GM18951 (cell line): ENCODE data around the gene ANKRD62.
"Not testable (repeated sequence)": the region's sequence is repeated elsewhere in the genome, so short reads cannot be mapped to it uniquely, and the experiment has no call there.

Experiments used
- POLR2A ChIP-seq: IDR thresholded peaks from 4 replicates; pipeline ENCODE4 v1.6.1; 2011; ENCODE audit warnings: mild to moderate bottlenecking; ENCODE audit not compliant: insufficient read length, insufficient read depth; ENCODE audit errors: extremely low read depth
- in situ Hi-C: fragments of 300-500 bp; cut with MboI; formaldehyde crosslinking; loops from one replicate; pipeline ENCODE4 v1.12.0; 2022; ENCODE audit warnings: low sequenced_read_pairs, mixed read lengths, inconsistent platforms; ENCODE audit not compliant: unreplicated experiment

Gene ANKRD62

DNA sequence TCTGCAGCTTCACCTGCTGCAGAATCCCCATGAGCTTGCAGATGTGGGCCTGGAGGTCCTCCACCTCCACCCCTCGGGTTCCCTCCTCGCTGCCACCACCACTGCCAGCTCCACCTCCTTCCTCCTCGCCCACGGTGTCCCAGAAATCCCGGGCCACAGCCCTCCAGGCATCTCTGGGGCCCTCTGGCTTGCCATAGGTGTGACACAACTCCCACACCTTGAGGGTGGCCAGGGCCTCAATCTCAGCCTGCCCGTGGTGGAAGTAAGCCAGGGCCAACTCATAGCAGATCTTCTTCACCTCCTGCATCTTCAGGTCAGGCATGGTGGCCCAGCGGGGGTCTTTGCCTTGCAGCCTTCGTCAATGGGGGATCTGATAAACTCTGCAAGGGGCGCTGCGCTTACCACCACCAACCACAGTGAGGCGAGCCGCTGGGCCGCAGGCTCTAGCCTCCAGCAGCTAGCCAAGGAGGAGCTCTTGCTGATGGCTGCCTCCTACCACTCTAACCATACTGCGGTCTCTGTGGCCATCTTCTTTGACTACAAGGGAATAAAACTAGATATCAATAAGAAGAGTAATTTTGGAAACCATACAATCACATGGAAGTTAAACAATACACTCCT, 36.1 kb upstream of the ANKRD62 start:
- in situ Hi-C loops: no loop called here
- TF ChIP-seq POLR2A: no peak

DNA sequence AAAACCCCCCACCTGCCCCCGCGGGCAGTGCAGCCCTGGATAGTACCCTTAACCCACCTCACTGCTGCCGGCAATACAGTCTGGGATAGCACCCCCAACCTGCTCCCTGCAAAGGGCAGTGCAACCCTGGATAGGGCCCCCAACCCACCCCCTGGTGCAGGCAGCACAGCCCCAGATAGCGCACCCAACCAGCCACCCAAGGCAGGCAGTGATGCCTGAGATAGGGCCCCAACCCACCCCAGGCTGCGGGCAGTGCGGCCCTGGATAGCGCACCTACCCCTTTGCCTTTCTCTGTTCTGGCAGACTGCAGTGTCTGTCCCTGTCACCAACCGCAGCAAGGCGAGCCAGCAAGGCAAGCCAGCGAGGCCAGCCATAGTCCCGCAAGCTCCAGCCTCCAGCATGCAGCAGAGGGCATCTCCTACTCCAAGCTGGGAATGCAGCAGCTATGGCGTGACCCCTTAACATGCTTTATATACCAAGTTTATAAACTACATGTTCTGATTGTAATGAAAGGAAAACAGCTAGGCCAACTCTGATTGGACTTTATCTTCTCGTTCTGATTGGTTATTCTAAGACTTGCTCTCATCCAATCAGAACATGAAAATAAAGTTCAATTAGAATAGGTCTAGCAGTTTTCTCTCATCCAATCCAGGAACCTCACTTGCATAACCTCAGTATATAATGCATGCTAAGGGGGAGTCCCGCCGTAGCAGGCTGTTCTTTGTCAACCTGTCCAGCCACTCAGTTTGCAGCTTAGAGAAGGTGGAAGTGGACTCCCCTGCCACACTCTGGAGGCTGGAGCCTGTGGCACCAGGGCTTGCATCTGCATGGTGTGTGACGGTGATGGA, 34.1 kb upstream of the ANKRD62 start:
- no peak for TF ChIP-seq POLR2A
- in situ Hi-C loops: no loop called here

DNA sequence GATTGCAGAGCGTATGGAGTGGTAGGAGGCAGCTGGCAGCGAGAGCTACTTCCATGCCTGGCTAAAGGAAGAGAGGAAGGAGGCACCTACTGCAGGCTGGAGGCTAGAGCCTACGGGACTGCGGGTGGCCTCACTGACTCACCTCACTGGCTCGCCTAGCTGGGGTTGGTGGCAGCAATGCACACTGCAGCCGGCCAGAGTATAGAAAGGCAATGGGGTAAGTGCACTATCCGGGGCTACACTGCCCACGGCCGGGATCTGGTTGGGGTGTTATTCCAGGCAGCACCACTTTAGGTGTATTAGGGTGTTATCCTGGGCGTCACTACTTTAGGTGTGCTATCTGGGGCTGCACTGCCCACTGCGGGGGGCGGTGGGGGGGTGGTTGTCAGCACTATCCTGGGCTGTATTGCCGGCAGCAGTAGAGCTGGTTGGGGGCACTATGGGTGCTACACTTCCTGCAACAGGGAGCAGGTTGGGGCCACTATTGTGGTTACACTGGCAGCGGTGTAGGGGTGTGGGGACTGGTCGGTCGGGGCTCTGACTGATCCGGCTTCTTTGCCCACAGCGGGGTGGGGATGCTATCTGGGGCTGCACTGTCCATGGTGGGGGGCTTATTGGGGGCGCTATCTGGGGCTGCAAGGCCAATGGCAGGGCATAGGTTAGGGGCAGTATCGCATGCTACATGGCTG, 33.3 kb upstream of the ANKRD62 start:
- in situ Hi-C loops: no loop called here
- no peak for TF ChIP-seq POLR2A

DNA sequence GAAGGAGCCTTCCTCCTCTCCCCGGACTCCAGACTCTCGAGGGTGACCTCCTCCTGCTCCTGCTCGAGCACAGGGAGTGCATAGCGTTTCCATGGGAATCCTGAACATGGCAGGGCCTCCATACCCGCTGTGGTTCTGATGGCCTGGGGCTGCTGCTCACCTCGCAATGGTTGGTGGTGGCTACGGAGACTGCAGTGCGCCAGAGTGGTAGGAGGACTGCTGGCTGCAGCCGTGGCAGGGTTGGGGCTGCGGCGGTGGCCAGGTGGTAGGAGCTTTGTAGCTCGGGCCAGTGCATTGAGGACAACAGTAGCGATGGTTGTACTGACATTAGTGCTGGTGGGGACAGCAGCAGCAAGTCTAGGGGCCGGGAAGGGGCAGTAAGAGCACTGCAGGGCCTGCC, 32.0 kb upstream of the ANKRD62 start:
- TF ChIP-seq POLR2A: no peak

DNA sequence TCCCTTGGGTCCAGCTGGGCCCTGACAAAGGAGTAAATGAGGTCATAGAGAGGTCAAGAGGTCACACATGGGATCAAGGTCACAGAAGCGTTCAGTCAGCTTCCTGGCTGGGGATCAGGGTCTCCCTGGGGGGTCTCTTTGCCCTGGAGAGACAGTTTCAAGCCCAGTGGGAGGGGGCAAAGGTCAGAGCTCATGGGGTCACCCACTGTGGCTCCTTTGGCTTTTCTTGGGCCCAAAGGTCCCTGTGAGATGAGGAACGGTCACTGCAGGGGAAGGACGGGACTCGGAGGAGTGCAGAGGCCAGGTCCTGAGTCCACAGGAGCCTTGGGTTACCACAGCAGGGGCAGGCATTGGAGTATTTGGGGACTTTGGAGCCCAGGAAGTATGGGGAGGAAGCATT, 30.7 kb upstream of the ANKRD62 start:
- in situ Hi-C loops: no loop called here
- TF ChIP-seq POLR2A: no peak

More for the DNA sequence above, 32.0 kb upstream of the ANKRD62 start:
- in situ Hi-C loops: no loop called here

DNA sequence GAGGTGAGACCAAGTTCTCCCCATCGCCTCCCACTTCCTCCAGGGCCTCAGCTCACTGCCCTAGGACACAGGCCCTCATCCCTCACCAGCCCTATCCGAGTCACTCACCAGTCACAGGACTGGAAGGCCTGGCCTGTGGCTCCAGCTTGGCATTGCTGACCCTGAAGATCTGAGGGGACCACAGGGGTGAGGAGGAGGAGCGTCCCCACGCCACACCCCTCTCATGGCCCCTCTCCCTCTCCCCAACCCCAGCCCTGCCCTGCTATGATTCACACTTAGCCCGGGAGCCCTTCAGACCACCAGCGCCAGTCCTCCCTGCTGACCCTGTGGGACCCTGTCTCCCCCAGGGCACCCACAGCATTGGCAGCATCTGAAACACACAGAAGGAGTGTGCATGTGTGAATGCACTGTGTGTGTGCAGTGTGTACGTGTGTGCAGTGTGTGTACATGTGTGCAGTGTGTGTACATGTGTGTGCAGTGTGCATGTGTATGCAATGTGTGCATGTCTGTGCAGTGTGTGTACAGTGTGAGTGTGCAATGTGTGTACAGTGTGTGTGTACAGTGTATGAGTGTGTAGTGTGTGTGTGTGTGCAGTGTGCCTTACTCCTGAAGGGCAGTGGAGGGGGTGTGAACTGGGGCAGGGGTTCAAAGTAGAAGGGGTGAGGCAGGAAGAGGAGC, 29.4 kb upstream of the ANKRD62 start:
- TF ChIP-seq POLR2A: no peak
- in situ Hi-C loops: no loop called here

DNA sequence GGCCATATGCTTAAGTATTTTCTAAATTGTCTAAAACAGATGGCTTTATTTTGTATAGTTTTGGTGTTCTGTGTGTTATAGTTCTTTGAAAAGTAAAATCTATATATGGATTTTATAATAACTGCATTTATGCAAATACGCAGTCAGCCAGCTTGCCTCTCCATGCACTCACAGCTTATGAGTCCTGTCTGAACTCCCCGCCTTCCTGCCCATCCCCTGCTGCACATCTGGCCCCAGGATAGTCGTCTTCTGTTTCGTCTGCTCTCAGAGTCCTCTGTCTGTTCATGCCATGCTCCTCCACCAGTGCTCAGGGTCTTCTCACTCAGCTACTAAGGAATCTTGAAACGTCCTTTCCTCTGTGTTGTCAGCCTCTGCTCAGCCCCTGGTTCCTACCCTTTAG, 28.2 kb upstream of the ANKRD62 start:
- in situ Hi-C loops: no loop called here
- no peak for TF ChIP-seq POLR2A

DNA sequence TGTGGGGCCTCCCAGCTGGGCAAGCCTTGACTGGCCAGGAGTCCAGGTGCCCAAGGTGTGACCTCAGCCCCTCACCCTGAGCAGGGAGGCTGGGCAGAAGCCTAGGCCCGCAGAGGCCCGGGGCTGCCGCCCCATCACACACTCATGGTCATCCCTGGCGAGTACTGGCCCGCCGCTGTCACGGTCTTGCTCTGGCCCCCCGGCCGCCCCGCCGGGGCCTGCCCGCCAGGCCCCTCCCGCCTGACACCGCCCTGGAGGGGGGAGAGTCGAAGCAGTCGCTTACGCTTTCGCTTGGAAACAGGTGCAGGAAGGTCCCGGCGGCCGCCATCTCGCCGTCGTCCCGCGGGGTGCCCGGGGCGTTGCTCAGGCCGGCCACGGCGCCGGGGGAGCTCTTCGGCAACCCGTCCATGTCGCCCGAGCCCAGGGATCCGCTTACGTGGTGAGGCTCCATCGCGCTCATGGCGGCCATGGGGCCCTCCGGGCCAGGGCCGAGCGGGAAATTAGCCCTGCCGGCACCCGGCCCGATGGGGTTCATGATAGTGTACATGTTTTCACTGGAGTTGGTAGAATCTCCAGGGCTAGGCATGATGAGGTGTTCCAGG, 26.6 kb upstream of the ANKRD62 start:
- no peak for TF ChIP-seq POLR2A
- in situ Hi-C loops: no loop called here

DNA sequence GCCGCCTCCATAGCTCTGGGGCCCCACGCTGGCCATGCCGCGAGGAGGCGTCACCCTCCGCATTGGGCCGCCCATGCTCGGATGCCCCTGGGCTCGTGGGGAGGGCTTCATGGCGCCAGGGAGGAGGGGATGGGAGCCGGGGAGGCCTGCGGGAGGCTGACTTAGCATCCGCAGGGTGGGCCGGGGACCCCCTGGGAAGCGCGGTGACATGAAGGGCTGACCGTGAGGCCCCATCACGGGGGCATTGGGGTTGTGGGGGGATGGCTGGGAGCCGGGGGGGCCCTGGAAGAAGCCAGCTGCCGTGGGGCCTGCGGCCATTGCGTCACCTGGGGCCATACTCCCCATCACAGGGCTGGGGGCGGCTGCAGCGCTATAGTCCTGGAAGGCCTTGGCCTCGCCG, 26.0 kb upstream of the ANKRD62 start:
- no peak for TF ChIP-seq POLR2A
- in situ Hi-C loops: no loop called here

DNA sequence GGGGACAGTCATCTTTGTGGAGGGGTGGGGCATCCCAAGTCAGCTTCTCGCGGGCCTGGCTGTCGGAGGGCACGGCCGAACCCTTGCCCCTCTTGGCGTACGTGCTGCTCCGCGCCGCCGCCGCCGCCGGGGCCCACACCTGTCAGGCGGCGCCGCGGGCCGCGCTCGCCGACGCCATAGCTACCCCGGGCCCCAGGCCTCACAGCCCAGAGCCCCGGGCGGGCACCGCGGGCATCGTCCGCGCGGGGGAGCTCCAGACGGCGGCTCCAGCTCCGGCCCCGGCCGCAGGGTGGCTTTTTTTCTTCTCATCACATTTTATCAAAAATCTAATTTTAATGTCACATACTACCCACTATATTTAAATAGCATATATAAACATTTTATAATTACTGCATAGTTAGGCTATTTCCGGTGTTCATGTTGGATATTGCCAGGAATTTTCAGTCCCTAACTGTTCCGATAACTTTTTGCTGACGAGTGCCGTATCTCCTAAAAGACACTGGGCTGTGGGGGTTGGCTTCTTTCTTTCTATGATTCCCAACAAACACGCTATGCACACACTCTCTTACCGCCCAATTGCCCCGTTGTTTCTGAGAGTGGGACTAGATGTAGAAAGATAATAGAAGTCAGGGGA, 25.2 kb upstream of the ANKRD62 start:
- in situ Hi-C loops: not testable (repeated sequence)

DNA sequence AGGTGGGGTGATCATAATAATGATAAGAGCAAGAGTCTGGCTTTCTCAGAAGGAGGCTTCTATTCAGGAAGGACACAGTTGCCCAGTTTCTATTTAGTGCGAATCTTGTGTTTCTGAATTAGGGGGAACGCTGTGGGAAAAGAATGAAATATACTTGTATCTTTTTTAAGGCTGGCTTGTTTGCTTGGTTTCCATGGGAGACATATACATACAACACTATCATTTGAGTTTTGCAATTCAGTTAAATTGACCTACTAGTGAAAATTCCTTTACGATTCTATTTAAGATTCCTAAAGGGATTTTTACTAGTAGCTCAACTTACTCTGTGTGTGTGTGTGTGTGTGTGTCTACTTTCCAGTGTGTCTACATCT, 24.7 kb upstream of the ANKRD62 start:
- no peak for TF ChIP-seq POLR2A
- in situ Hi-C loops: no loop called here

DNA sequence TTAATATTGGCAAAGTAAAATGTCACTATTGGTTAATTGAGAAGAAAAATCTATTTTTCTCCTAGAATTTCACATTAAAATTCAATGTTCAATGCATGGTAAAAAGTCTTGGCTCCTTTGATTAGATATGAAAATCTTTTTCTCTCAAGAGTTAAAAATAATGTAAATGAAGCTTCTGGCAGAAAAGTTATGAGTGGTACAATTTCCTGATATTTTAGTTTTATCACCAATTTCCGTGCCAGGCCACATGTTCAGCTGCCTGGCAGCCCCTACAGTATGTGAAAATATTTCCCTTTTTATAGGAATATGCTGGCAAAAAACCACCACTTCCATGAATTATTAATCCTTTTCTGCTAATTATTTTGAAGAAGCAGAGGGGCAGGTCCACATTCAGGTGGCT, 22.6 kb upstream of the ANKRD62 start:
- in situ Hi-C loops: not testable (repeated sequence)

DNA sequence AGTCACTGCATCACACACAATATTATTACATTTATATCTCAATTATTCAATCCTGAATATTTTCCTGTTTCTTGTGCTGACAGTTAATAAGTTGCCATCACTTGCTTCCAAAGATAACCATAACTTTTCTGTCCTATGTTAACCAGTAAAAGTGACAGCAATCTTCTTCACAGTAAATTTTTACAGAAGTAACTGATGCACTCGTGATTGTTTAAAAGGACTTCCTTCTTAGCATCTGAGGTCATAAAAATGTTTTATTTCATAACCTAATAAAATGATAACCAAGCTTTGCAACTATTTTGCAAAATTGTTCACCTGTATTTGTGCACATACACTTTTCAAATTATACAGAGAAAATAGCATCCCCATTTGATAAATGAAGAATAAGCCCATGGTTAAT, 20.6 kb upstream of the ANKRD62 start:
- no peak for TF ChIP-seq POLR2A
- in situ Hi-C loops: no loop called here
